ENCODE results near the gene CDKN2C.

CDKN2C gene

DNA sequence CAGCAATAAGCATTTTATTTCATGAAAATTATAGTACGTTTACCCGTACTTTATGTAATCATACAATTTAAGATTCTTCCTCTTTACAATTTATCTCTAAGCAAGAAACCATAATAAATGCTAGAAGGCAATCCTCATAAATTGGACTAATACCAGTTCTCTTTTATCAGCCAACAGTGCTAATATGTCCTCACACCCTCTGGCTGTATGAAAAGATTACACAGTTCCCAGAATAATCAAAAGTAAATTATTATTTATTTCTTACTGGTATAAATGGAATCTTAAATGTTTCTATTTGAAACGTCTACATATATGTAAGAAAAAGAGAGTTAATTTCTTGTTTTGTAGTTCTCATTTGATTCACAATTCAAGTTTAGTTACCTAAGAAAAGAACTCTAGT, 3.1 kb upstream of the CDKN2C start:
- no peak for DNase-seq

GRCh38 chr1:50967416-50968157, 2.5 kb upstream of the CDKN2C start:
- no peak for DNase-seq

DNA sequence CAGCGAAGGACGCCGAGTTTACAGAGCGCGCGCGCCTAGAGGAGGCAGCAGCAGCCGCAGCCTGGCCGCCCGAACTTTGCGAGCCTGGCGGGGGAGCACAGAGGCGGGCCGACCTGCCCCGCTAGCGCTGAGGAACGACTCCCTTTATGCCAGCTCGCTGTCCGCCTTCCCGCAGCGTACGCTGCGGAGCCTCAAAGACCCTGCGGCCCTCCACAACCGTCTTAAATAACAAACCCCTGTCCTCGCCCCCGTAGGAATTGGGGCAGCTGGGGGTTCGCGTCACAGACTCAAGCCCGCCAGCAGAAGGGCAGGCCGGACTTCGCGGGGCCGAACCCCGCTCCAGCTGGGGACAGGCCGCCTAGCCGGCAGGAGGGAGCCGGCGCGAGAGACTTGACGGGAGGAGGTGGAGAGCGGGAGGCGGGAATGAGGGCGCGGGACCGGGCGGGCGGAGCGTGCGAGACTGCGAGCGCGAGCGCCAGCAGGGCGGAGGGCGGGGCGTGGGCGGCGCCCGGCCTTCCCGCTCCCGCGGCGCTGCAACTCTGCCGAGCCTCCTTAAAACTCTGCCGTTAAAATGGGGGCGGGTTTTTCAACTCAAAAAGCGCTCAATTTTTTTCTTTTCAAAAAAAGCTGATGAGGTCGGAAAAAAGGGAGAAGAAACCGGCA, 1.8 kb upstream of the CDKN2C start:
- DNase-seq = peak; percentile 79

DNA sequence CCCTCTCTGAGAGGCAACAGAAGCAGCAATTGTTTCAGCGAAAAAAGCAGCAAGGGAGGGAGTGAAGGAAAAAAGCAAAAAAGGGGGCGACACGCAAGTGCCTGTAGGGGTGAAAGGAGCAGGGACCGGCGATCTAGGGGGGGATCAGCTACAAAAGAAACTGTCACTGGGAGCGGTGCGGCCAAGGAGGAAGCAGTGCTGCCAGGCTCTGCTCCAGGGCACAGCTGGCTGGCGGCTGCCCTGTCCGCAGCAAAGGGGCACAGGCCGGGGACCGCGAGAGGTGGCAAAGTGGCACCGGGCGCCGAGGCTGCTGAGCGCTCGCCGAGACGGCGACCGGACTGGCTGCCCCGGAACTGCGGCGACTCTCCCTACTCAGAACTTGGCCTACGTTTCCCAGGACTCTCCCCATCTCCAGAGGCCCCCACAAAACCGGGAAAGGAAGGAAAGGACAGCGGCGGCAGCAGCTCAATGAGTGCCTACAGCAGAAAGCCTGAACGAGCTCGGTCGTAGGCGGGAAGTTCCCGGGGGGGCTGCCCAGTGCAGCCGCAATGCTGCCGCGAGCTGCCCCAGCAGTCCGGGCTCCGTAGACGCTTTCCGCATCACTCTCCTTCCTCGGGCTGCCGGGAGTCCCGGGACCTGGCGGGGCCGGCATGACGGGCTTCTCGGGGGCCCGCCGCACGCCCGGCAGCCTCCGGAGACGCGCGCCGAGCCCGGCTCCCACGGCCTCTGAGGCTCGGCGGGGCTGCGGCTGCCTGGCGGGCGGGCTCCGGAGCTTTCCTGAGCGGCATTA, 1.0 kb upstream of the CDKN2C start:
- DNase-seq = peak; percentile 26

GRCh38 chr1:50970509-50970887, 453 bp downstream of the CDKN2C start:
- no peak for DNase-seq

- DNase-seq = no peak
These were observed 1.0 kb downstream of the CDKN2C start for GRCh38 chr1:50970931-50971582.

GRCh38 chr1:50971748-50972305, 1.8 kb downstream of the CDKN2C start:
- peak; percentile 55 for DNase-seq

GRCh38 chr1:50972766-50973165, 2.7 kb downstream of the CDKN2C start:
- DNase-seq = no peak

DNA sequence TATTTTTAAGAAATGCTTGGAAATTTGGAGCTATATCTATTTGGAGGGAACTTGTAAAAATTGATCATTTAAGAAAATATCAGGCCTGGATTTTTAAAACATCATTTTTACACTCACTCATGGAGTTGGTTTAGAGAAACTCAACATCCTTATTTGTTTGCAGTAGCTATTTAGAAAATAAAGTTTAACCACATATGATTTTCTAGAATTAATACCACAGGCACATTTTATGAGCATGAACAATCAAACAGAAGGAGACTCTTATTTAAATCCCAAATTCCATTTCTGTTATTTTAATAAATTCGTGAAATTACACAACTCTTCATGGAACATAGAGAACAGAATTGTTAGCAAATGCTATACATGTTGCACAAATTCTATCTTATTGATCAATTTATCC, 3.2 kb downstream of the CDKN2C start:
- no peak for DNase-seq

DNA sequence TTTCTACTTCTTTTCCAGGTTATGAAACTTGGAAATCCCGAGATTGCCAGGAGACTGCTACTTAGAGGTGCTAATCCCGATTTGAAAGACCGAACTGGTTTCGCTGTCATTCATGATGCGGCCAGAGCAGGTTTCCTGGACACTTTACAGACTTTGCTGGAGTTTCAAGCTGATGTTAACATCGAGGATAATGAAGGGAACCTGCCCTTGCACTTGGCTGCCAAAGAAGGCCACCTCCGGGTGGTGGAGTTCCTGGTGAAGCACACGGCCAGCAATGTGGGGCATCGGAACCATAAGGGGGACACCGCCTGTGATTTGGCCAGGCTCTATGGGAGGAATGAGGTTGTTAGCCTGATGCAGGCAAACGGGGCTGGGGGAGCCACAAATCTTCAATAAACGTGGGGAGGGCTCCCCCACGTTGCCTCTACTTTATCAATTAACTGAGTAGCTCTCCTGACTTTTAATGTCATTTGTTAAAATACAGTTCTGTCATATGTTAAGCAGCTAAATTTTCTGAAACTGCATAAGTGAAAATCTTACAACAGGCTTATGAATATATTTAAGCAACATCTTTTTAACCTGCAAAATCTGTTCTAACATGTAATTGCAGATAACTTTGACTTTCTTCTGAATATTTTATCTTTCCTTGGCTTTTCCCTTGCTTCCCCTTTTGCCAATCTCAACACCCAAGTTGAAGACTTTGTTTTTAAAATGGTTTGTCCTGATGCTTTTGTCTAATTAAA, 4.0 kb downstream of the CDKN2C start:
- DNase-seq = no peak

DNA sequence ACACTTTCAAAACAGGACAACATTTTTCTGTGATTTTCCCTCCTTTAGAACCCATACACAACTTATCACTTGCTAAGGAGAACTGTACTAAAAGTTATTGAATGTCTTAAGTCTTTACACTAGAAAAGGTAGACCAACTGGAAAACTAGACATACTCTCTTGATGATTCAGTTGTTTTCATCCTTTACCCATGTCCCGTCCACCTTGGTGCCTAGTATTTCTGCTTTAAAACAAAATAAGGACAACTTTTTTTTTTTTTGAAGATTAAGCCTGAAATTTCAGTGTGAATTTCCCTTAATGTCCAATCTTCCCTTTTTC, 4.5 kb downstream of the CDKN2C start:
- DNase-seq = no peak

GRCh38 chr1:50975436-50975835, 5.4 kb downstream of the CDKN2C start:
- no peak for DNase-seq

DNA sequence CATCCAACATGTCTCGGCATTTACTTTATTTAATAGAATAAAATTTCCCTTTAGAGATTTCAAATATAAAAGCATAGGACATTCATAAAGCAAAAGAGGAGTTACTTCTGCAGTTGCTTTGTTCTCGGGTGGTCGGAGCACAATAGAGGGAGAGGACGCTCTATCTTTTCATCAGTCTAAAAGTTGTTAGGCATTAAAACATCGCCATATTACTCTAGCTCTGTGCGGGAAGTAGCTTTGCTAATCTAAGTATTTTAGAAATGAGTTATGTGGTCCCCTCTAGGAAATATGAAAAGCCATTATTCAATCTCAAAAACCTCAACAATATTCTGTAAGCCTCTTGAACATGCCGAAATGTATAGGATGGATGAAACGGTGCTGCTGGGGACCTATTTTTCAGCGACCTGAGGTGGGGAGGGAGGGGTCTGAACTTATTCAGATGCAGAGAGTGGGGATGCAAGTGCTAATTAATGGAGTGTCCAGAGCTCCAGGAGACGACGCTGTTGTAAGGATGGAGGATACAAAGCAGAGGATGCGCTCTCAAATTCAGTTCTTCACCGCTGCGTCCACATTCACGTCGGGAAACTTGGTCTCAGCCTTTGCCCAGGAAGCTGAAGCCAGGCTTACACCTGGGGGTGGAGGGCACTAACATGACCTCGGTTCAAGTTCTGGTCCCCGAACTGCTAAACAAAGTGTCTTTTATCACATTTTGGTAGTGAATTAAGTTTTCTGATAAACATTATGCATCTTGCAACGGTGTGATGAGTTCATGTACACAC, 6.3 kb downstream of the CDKN2C start:
- peak; percentile 51 for DNase-seq

DNA sequence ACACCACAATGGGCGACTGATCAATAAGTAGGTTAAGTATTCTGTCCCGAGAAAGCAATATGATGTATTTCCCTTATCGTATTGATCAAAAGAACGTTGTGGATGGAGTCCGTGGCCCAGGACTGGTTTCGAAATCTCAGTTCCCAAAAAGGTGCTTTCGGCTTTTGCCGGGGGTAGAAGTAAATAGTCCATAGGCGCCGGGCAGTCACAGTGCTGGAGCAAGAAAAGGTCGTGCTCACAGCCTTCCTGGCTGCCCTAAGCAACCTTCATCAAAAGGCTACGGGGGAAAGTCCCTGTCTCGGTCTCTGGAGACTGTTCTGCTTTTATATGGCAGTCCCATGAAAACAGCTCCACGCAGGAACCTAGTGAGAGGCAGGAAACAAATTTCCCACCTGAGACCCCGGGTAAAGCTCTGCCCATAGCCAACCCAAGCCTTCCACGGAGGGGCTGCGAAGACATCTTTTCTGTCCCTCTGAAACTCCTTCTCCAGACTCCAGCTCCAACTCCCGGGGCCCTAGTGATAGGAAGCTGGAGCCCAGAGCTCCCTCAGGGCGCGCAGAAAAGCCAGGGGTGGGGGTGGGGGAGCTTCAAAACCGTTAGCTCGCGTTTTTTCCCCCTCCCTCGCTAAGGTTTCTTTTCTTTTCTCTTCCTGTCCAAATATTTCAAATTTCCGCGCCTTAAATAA, 7.0 kb downstream of the CDKN2C start:
- DNase-seq = peak; percentile 14

DNA sequence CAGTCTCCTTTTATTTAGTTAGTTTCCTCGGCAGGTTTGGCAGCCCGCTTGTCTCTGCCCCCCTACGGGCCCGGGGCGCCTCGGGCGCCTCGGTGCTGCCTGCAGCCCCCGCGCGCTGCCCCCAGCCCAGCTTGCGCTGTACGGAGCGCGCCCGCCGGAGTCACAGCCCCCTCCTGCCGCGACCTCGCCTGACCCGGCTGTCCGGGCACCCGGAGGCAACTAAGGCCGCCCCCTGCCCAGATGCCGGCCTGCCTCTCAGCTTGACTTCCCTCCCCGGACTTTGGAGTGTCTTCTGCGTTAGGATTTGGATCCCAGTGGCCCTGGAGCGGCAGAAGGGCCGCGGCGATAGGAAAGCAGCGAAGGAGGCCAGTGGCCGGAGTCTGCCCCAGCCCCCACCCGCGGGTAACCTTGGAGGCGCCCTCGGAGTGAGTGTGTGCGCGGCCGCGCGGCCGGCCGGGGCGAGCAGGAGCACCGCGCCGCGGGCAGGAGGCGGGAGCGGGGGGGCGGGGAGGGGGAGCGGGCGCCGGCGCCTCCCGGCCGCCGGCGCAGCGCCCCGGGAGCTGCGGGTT, 7.6 kb downstream of the CDKN2C start:
- no peak for DNase-seq

DNA sequence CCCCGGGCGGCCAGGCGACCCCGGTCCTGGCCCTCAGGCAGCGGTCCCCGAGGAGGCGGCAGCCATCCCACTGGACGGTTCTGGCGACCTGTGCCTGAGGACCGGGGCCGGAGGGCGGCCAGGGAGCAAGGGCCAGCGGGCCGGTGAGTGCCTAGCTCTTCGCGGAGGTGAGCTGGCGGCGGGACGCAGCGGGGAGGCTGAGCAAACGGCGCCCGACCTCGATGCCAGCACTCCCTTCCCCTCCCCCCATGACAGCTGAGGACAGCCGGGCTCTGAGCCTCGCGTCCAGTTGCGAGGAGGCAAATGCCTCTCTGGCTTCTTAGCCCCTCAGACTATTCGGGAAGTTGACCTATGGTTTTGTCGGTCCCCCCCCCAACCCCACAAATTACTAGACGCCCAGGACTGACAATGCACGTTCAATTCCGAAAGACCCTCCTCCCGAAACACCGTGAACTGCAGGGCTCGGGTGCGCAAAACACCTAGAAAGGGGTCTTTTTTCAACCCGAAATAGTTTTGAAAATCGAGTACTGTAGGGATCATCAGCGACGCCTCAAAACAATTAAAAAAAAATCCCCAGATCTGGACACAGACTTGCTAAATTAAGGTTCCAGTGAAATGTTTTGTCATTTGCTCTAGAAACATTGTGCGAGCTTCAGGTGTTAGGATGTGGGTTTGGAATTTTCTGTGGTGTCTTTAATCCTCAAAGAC, 8.3 kb downstream of the CDKN2C start:
- no peak for DNase-seq

- DNase-seq = no peak
These were observed 9.1 kb downstream of the CDKN2C start for GRCh38 chr1:50978852-50979781.

- DNase-seq = no peak
These were observed 9.9 kb downstream of the CDKN2C start for GRCh38 chr1:50979937-50980336.

- no peak for DNase-seq
These were observed 10.5 kb downstream of the CDKN2C start for GRCh38 chr1:50980505-50980904.
